Stimulated activated CD4-positive, alpha-beta T cell treated with anti-CD3 and anti-CD28 coated beads, Interleukin-12 subunit alpha, Interleukin-12 subunit beta, amount 100 ng/mL, for 24 hours (primary cell): ENCODE measurements around the gene NFATC3.

ENCODE experiments used
- DNase-seq, 2 experiments: peaks; one replicate each; pipeline ENCODE4 v3.0.0-alpha.2; 2020; ENCODE audit warnings: low read depth in 2 of 2

Gene NFATC3

GRCh38 chr16:68186877-68187276 lies 101.7 kb downstream of the NFATC3 start:
- DNase-seq, result no peak

GRCh38 chr16:68187505-68187904 lies 102.3 kb downstream of the NFATC3 start:
- no peak for DNase-seq

GRCh38 chr16:68188170-68188569 lies 103.0 kb downstream of the NFATC3 start:
- no peak for DNase-seq

GRCh38 chr16:68190081-68190480 lies 104.9 kb downstream of the NFATC3 start:
- DNase-seq, result no peak

GRCh38 chr16:68190736-68191510 lies 105.8 kb downstream of the NFATC3 start:
- DNase-seq, result no peak

GRCh38 chr16:68194251-68194650 lies 109.1 kb downstream of the NFATC3 start:
- DNase-seq, result no peak

- DNase-seq, result no peak
Measured at GRCh38 chr16:68197250-68197649, 112.1 kb downstream of the NFATC3 start.

- DNase-seq, result no peak
Measured at GRCh38 chr16:68200088-68200783, 115.1 kb downstream of the NFATC3 start.

- DNase-seq, result no peak
Measured at GRCh38 chr16:68202091-68202519, 116.9 kb downstream of the NFATC3 start.

GRCh38 chr16:68206245-68206644 lies 121.1 kb downstream of the NFATC3 start:
- no peak for DNase-seq

GRCh38 chr16:68214726-68215125 lies 129.6 kb downstream of the NFATC3 start:
- DNase-seq, result no peak

GRCh38 chr16:68215302-68215701 lies 130.1 kb downstream of the NFATC3 start:
- DNase-seq, result no peak

GRCh38 chr16:68216240-68216639 lies 131.1 kb downstream of the NFATC3 start:
- DNase-seq, result no peak

- no peak for DNase-seq
Measured at GRCh38 chr16:68217506-68217905, 132.3 kb downstream of the NFATC3 start.

GRCh38 chr16:68219725-68220351 lies 134.7 kb downstream of the NFATC3 start:
- DNase-seq, result no peak

GRCh38 chr16:68223072-68223471 lies 137.9 kb downstream of the NFATC3 start:
- DNase-seq, result no peak

GRCh38 chr16:68226116-68226515 lies 140.9 kb downstream of the NFATC3 start:
- DNase-seq, result no peak

GRCh38 chr16:68227183-68227793 lies 142.1 kb downstream of the NFATC3 start:
- no peak for DNase-seq

GRCh38 chr16:68227850-68228553 lies 142.8 kb downstream of the NFATC3 start:
- DNase-seq, result no peak

GRCh38 chr16:68228652-68229051 lies 143.5 kb downstream of the NFATC3 start:
- no peak for DNase-seq

- no peak for DNase-seq
Measured at GRCh38 chr16:68229431-68230175, 144.4 kb downstream of the NFATC3 start.
